ENCODE data around the gene DNLZ.

Gene DNLZ

GRCh38 chr9:136342181-136343120 is 21.1 kb downstream of the DNLZ start:
- no peak for DNase-seq

- no peak for DNase-seq
These were observed 21.8 kb downstream of the DNLZ start for GRCh38 chr9:136341769-136342168.

GRCh38 chr9:136341042-136341655 is 22.4 kb downstream of the DNLZ start:
- DNase-seq: no peak

GRCh38 chr9:136340356-136341041 is 23.0 kb downstream of the DNLZ start:
- DNase-seq: no peak

GRCh38 chr9:136339958-136340310 is 23.6 kb downstream of the DNLZ start:
- no peak for DNase-seq

- DNase-seq: no peak
These were observed 24.2 kb downstream of the DNLZ start for GRCh38 chr9:136339173-136339957.

GRCh38 chr9:136338511-136338910 is 25.0 kb downstream of the DNLZ start:
- no peak for DNase-seq

GRCh38 chr9:136337416-136338395 is 25.8 kb downstream of the DNLZ start:
- no peak for DNase-seq

- DNase-seq: no peak
These were observed 26.7 kb downstream of the DNLZ start for GRCh38 chr9:136336881-136337280.

GRCh38 chr9:136336156-136336870 is 27.2 kb downstream of the DNLZ start:
- no peak for DNase-seq

GRCh38 chr9:136335296-136336155 is 28.0 kb downstream of the DNLZ start:
- DNase-seq: no peak

GRCh38 chr9:136334541-136334940 is 29.0 kb downstream of the DNLZ start:
- DNase-seq: no peak

- no peak for DNase-seq
These were observed 30.1 kb downstream of the DNLZ start for GRCh38 chr9:136333486-136333885.

- DNase-seq: no peak
These were observed 30.5 kb downstream of the DNLZ start for GRCh38 chr9:136333045-136333444.

GRCh38 chr9:136332482-136332983 is 31.0 kb downstream of the DNLZ start:
- no peak for DNase-seq

- DNase-seq: no peak
These were observed 31.7 kb downstream of the DNLZ start for GRCh38 chr9:136331556-136332481.

- no peak for DNase-seq
These were observed 32.5 kb downstream of the DNLZ start for GRCh38 chr9:136331030-136331429.

- DNase-seq: no peak
These were observed 33.0 kb downstream of the DNLZ start for GRCh38 chr9:136330406-136330990.

Data from SHP77 treated with DMSO at 0.1 percent for 48 hours (cell line).